ENCODE measurements around the gene FBXW7.

FBXW7 gene

GRCh38 chr4:152401424-152401823 is 134.5 kb downstream of the FBXW7 start:
- no peak for DNase-seq
- H3K27ac Mint-ChIP-seq: no peak overlapping the region
- no peak overlapping the region for H3K4me3 Mint-ChIP-seq
- H3K9me3 Mint-ChIP-seq: no peaks in the 10 kb centered on the region
- peaks cover 44% of the 10 kb centered on the region for H3K36me3 Mint-ChIP-seq (ENCODE audit: low read depth)
- no peaks in the 10 kb centered on the region for H3K27me3 Mint-ChIP-seq (ENCODE audit: low read depth, poor library complexity)
- no peaks in the 10 kb centered on the region for H3K4me1 Mint-ChIP-seq
- TF ChIP-seq CTCF (IDR thresholded peaks at IDR 0.05): no peak

- no peak overlapping the region for H3K4me3 Mint-ChIP-seq
- no peak overlapping the region for H3K27ac Mint-ChIP-seq
- TF ChIP-seq CTCF (IDR thresholded peaks at IDR 0.05): no peak
- no peaks in the 10 kb centered on the region for H3K4me1 Mint-ChIP-seq
- DNase-seq: no peak
- no peaks in the 10 kb centered on the region for H3K27me3 Mint-ChIP-seq (ENCODE audit: low read depth, poor library complexity)
- H3K9me3 Mint-ChIP-seq: no peaks in the 10 kb centered on the region
- peaks cover 40% of the 10 kb centered on the region for H3K36me3 Mint-ChIP-seq (ENCODE audit: low read depth)
Measured at GRCh38 chr4:152399246-152399645, 136.6 kb downstream of the FBXW7 start.

GRCh38 chr4:152398060-152398459 is 137.8 kb downstream of the FBXW7 start:
- Mint-ChIP-seq H3K27ac (no peak overlapping the region), H3K36me3 (ENCODE audit: low read depth) (peaks cover 33% of the 10 kb centered on the region), H3K4me3 (no peak overlapping the region), H3K9me3 (no peaks in the 10 kb centered on the region), H3K4me1 (no peaks in the 10 kb centered on the region), H3K27me3 (ENCODE audit: low read depth, poor library complexity) (no peaks in the 10 kb centered on the region)
- peak; percentile 58 for TF ChIP-seq CTCF (IDR thresholded peaks at IDR 0.05)
- no peak for DNase-seq

- Mint-ChIP-seq H3K9me3 (no peaks in the 10 kb centered on the region), H3K4me3 (no peak overlapping the region)
- TF ChIP-seq CTCF (IDR thresholded peaks at IDR 0.05): no peak
Measured at GRCh38 chr4:152394791-152395190, 141.1 kb downstream of the FBXW7 start.

GRCh38 chr4:152392079-152392478 is 143.8 kb downstream of the FBXW7 start:
- peaks cover 7% of the 10 kb centered on the region for H3K36me3 Mint-ChIP-seq (ENCODE audit: low read depth)
- H3K9me3 Mint-ChIP-seq: no peaks in the 10 kb centered on the region
- no peaks in the 10 kb centered on the region for H3K4me1 Mint-ChIP-seq
- no peaks in the 10 kb centered on the region for H3K27me3 Mint-ChIP-seq (ENCODE audit: low read depth, poor library complexity)
- DNase-seq: no peak
- no peak overlapping the region for H3K27ac Mint-ChIP-seq
- no peak overlapping the region for H3K4me3 Mint-ChIP-seq
- TF ChIP-seq CTCF (IDR thresholded peaks at IDR 0.05): no peak

More at GRCh38 chr4:152394791-152395190, 141.1 kb downstream of the FBXW7 start:
- Mint-ChIP-seq H3K27me3 (ENCODE audit: low read depth, poor library complexity) (no peaks in the 10 kb centered on the region), H3K4me1 (no peaks in the 10 kb centered on the region), H3K36me3 (ENCODE audit: low read depth) (peaks cover 8% of the 10 kb centered on the region), H3K27ac (no peak overlapping the region)
- DNase-seq: no peak

- H3K27me3 Mint-ChIP-seq (ENCODE audit: low read depth, poor library complexity): no peaks in the 10 kb centered on the region
- H3K4me1 Mint-ChIP-seq: no peaks in the 10 kb centered on the region
- H3K4me3 Mint-ChIP-seq: no peak overlapping the region
- H3K9me3 Mint-ChIP-seq: no peaks in the 10 kb centered on the region
- H3K27ac Mint-ChIP-seq: no peak overlapping the region
- DNase-seq: no peak
- peaks cover 7% of the 10 kb centered on the region for H3K36me3 Mint-ChIP-seq (ENCODE audit: low read depth)
- TF ChIP-seq CTCF (IDR thresholded peaks at IDR 0.05): no peak
Measured at GRCh38 chr4:152390216-152390615, 145.7 kb downstream of the FBXW7 start.
